Uterus (tissue), 4 donors: ENCODE data around the gene P2RX3. TPM values are rescaled to one million over a fixed set of nuclear protein-coding genes. Genes with fewer than 3 reads are reported as not detected.

ENCODE experiments used
- DNase-seq, 2 donors: peaks; one replicate each; pipeline ENCODE4 v3.0.0-alpha.2; 2019 to 2020
- H3K27ac ChIP-seq, 2 donors: fragments of 200-600 bp; sonication (generic); 1 replicate in 1 of 2; 2 replicates in 1 of 2; pipeline ENCODE4 v1.5.1; 2016 to 2018
- H3K27me3 ChIP-seq, 2 donors: fragments of 200-600 bp; sonication (generic); one replicate each; pipeline ENCODE4 v1.5.1; 2018 to 2019; ENCODE audit warnings: control low read depth in 1 of 2
- H3K36me3 ChIP-seq, 2 donors: fragments of 200-600 bp; sonication (generic); one replicate each; pipeline ENCODE4 v1.5.1; 2019; ENCODE audit warnings: control low read depth in 1 of 2
- H3K4me1 ChIP-seq, 2 donors: fragments of 200-600 bp; sonication (generic); one replicate each; pipeline ENCODE4 v1.5.1; 2018 to 2019; ENCODE audit warnings: control low read depth in 1 of 2
- H3K4me3 ChIP-seq, 2 donors: fragments of 200-600 bp; sonication (generic); 1 replicate in 1 of 2; 2 replicates in 1 of 2; pipeline ENCODE4 v1.5.1; 2018 to 2019; ENCODE audit warnings: mild to moderate bottlenecking in 1 of 2
- H3K9me3 ChIP-seq, 2 donors: fragments of 200-600 bp; sonication (generic); one replicate each; pipeline ENCODE4 v1.5.1; 2019; ENCODE audit warnings: control low read depth in 1 of 2
- POLR2A ChIP-seq, 2 donors: fragments of 450-650 bp; IDR thresholded peaks; one replicate each; pipeline ENCODE4 v1.6.1; 2016; ENCODE audit warnings: antibody characterized with exemption in 2 of 2, mild to moderate bottlenecking in 1 of 2, moderate library complexity in 1 of 2
- intact Hi-C: fragments of 100-400 bp; cut with DNase I; formaldehyde crosslinking; loops from one replicate; pipeline ENCODE4 v1.15.1; 2023; ENCODE audit warnings: low total_unique reads
- total RNA-seq, 4 donors: library from RNA; depleted of rRNA in 3 of 4; stranded (reverse); fragments of >200 nt in 3 of 4; gene quantifications; one replicate each; pipeline versions ENCODE4 v1.1.0 to v1.2.4, GENCODE V29; 2014 to 2023
- TF ChIP-seq, protein P1 (sequence below), 4 experiments: fragments of 200-600 bp in 2 of 4; fragments of 450-650 bp in 2 of 4; sonication (generic) in 2 of 4; IDR thresholded peaks; one replicate each; pipeline ENCODE4 v1.5.1; 2016 to 2019; ENCODE audit warnings: antibody characterized with exemption in 4 of 4, mild to moderate bottlenecking in 2 of 4, moderate library complexity in 1 of 4
- donor health status: DM: yes; HTN: yes; CAD: no.

Gene P2RX3
- total RNA-seq, 4 donors from 2014 or later: 0.69 TPM; not detected in 3

DNA sequence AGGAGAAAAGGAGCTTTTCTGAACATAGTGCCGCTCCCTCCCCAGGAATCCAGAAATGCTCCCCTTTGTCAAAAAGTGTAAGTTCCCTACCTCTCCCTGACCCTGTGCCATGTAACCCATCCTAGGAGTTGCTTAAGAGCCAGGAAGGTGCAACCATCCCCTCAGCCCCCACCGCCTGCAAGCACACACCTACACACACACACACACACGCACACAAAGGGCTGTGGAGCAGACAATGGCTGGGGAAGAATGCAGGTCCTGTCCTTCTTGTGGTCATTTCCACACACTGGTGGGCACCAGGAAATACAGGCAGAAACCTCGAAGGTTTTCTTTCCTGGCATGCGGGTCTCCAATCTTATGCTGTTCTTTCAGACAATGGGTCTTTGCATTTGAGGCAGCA is 1.2 kb downstream of the P2RX3 start:
- no peak for DNase-seq
- no peak overlapping the region for H3K4me3 ChIP-seq
- no peak for TF ChIP-seq POLR2A (IDR thresholded peaks at IDR 0.05)
- TF ChIP-seq, protein P1, sequence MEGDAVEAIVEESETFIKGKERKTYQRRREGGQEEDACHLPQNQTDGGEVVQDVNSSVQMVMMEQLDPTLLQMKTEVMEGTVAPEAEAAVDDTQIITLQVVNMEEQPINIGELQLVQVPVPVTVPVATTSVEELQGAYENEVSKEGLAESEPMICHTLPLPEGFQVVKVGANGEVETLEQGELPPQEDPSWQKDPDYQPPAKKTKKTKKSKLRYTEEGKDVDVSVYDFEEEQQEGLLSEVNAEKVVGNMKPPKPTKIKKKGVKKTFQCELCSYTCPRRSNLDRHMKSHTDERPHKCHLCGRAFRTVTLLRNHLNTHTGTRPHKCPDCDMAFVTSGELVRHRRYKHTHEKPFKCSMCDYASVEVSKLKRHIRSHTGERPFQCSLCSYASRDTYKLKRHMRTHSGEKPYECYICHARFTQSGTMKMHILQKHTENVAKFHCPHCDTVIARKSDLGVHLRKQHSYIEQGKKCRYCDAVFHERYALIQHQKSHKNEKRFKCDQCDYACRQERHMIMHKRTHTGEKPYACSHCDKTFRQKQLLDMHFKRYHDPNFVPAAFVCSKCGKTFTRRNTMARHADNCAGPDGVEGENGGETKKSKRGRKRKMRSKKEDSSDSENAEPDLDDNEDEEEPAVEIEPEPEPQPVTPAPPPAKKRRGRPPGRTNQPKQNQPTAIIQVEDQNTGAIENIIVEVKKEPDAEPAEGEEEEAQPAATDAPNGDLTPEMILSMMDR (IDR thresholded peaks at IDR 0.05): no peak
- H3K4me1 ChIP-seq: no peaks in the 10 kb centered on the region
- no peaks in the 10 kb centered on the region for H3K27me3 ChIP-seq
- no peaks in the 10 kb centered on the region for H3K9me3 ChIP-seq
- H3K27ac ChIP-seq: no peak overlapping the region
- H3K36me3 ChIP-seq: no peaks in the 10 kb centered on the region
- intact Hi-C loops: no loop called here

DNA sequence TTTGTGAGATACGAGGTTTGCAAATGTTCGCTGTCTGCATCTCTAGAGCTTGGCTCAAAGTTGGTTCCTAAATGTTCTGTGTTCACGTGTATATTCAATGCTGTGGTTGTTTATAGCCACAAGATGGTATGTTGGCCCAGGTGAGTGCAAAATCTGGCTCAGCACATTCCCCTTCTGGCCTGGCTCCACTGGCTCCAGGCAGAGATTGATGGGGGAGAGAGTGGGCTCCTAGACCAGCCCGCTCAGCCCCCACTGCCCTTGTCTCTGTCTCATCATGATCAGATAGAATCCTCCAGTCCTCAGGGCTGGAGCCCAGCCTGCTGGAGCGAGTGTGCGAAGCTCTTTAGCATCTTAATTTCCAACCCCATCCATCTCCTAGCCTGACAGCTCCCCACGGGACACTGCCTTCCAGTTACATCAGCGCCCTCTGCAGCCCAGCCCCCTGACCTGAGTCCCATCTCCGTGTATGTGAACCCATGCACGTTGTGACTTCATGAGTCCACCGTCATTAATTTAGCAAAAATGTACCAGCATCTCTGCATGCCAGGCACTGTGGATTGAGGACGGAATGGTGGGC is 2.0 kb downstream of the P2RX3 start:
- Histone ChIP-seq H3K4me1 (no peaks in the 10 kb centered on the region), H3K27ac (no peak overlapping the region), H3K9me3 (no peaks in the 10 kb centered on the region), H3K4me3 (no peak overlapping the region), H3K27me3 (no peaks in the 10 kb centered on the region), H3K36me3 (no peaks in the 10 kb centered on the region)
- TF ChIP-seq POLR2A (IDR thresholded peaks at IDR 0.05): no peak
- TF ChIP-seq, protein P1 (IDR thresholded peaks at IDR 0.05): no peak
- intact Hi-C loops: no loop called here
- no peak for DNase-seq

DNA sequence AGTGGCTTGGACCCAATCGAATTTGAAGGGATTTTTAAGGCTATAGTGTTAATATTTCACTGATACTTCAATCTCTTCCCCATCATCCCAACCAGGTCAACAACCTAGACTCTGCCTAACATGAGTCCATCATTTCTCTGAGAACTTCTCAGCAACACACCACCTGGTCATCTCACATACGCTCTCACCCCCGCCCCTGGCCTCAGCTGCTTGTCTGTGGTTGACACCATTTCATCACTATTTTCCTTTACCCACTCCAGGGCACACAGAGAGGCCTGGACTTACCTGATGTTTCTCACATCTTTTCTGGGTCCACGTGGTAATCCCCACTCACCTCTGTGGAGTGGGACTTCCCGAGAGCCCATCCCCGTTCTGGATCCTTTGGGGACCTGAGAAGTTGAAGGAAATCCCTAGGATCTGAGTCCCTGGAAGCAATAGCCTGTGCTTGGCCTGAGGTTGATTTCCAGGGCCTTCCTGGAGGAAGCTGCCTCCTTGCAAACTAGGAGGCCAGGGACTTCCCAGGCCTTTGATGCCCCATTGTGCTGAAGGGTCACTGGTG is 3.2 kb downstream of the P2RX3 start:
- Histone ChIP-seq H3K4me1 (no peaks in the 10 kb centered on the region), H3K4me3 (no peak overlapping the region), H3K9me3 (no peaks in the 10 kb centered on the region), H3K36me3 (no peaks in the 10 kb centered on the region), H3K27ac (no peak overlapping the region), H3K27me3 (no peaks in the 10 kb centered on the region)
- no peak for DNase-seq
- TF ChIP-seq POLR2A (IDR thresholded peaks at IDR 0.05): no peak
- TF ChIP-seq, protein P1 (IDR thresholded peaks at IDR 0.05): no peak
- intact Hi-C loops: no loop called here

DNA sequence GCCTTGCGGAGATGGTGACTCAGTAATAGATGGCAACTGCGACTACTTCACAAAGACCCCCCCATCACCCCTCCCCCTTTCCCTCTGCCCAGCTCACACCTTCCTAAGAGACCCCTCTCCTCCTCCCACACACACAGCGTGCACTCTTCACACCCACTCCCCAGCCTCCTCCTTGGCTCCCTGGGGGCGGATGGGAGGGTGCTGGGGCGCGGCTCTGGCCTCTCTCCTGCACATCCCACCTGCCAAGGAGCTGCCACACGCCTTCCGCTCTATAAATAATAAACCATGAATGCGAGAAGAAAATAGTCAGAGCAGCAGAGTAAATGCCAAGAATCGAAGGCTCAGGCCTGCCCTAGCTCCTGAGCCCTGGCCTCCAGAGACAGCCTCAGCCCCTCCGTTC is 4.5 kb downstream of the P2RX3 start:
- intact Hi-C loops: no loop called here
- no peak for DNase-seq
- no peak overlapping the region for H3K27ac ChIP-seq
- H3K4me3 ChIP-seq: no peak overlapping the region
- no peaks in the 10 kb centered on the region for H3K36me3 ChIP-seq
- no peaks in the 10 kb centered on the region for H3K4me1 ChIP-seq
- H3K27me3 ChIP-seq: no peaks in the 10 kb centered on the region
- TF ChIP-seq POLR2A (IDR thresholded peaks at IDR 0.05): no peak
- TF ChIP-seq, protein P1 (IDR thresholded peaks at IDR 0.05): no peak
- no peaks in the 10 kb centered on the region for H3K9me3 ChIP-seq

DNA sequence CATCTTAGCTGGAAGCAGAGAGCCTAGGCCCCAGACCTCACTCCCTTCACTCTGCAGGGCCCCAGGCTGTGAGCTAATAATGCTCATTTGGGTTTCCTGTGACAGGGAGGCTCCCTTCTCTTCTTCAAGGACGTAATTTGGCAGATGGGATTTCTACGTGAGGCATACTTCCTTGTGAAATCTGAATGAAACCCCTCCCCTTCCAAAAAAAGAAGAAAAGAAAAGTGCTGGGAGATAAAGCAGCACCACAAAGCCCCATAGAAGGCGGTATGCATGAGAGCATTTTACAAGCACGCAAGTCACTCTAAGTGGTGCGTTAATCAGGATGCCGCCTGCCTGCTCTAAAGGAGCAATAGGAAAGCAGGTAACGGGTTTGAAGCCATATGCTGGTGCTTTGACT is 5.7 kb downstream of the P2RX3 start:
- TF ChIP-seq POLR2A (IDR thresholded peaks at IDR 0.05): no peak
- TF ChIP-seq, protein P1 (IDR thresholded peaks at IDR 0.05): no peak
- intact Hi-C loops: no loop called here
- DNase-seq: no peak

More for the DNA sequence above, 5.7 kb downstream of the P2RX3 start:
- no peak overlapping the region for H3K27ac ChIP-seq
- H3K4me1 ChIP-seq: no peaks in the 10 kb centered on the region
- H3K9me3 ChIP-seq: no peaks in the 10 kb centered on the region
- H3K27me3 ChIP-seq: no peaks in the 10 kb centered on the region
- no peaks in the 10 kb centered on the region for H3K36me3 ChIP-seq
- no peak overlapping the region for H3K4me3 ChIP-seq
